GM18951 (cell line): ENCODE data around the gene NLGN1.

Experiments
- POLR2A ChIP-seq: IDR thresholded peaks from 4 replicates; pipeline ENCODE4 v1.6.1; 2011; ENCODE audit warnings: mild to moderate bottlenecking; ENCODE audit not compliant: insufficient read length, insufficient read depth; ENCODE audit errors: extremely low read depth
- in situ Hi-C: fragments of 300-500 bp; cut with MboI; formaldehyde crosslinking; loops from one replicate; pipeline ENCODE4 v1.12.0; 2022; ENCODE audit warnings: low sequenced_read_pairs, mixed read lengths, inconsistent platforms; ENCODE audit not compliant: unreplicated experiment

The NLGN1 gene

GRCh38 chr3:173826416-173826815 lies 428.9 kb downstream of the NLGN1 start:
- in situ Hi-C loops = no loop called here
- TF ChIP-seq POLR2A = no peak

GRCh38 chr3:173826901-173827609 lies 429.5 kb downstream of the NLGN1 start:
- no peak for TF ChIP-seq POLR2A
- in situ Hi-C loops = no loop called here

- in situ Hi-C loops = no loop called here
- no peak for TF ChIP-seq POLR2A
Measured at GRCh38 chr3:173838644-173839043, 441.1 kb downstream of the NLGN1 start.

- in situ Hi-C loops = no loop called here
- TF ChIP-seq POLR2A = no peak
Measured at GRCh38 chr3:173839859-173840258, 442.3 kb downstream of the NLGN1 start.

GRCh38 chr3:173841334-173841733 lies 443.8 kb downstream of the NLGN1 start:
- in situ Hi-C loops = no loop called here
- no peak for TF ChIP-seq POLR2A

- TF ChIP-seq POLR2A = no peak
- in situ Hi-C loops = no loop called here
Measured at GRCh38 chr3:173843060-173843459, 445.5 kb downstream of the NLGN1 start.

- no peak for TF ChIP-seq POLR2A
- in situ Hi-C loops = no loop called here
Measured at GRCh38 chr3:173846584-173846983, 449.0 kb downstream of the NLGN1 start.

- no peak for TF ChIP-seq POLR2A
- in situ Hi-C loops = no loop called here
Measured at GRCh38 chr3:173849489-173849888, 451.9 kb downstream of the NLGN1 start.

GRCh38 chr3:173857154-173857553 lies 459.6 kb downstream of the NLGN1 start:
- TF ChIP-seq POLR2A = no peak
- in situ Hi-C loops = no loop called here

GRCh38 chr3:173862701-173863100 lies 465.2 kb downstream of the NLGN1 start:
- in situ Hi-C loops = no loop called here
- no peak for TF ChIP-seq POLR2A

GRCh38 chr3:173863551-173863950 lies 466.0 kb downstream of the NLGN1 start:
- TF ChIP-seq POLR2A = no peak
- in situ Hi-C loops = no loop called here

- TF ChIP-seq POLR2A = no peak
- in situ Hi-C loops = no loop called here
Measured at GRCh38 chr3:173865900-173866498, 468.5 kb downstream of the NLGN1 start.

GRCh38 chr3:173869766-173870165 lies 472.2 kb downstream of the NLGN1 start:
- TF ChIP-seq POLR2A = no peak
- in situ Hi-C loops = no loop called here

- no peak for TF ChIP-seq POLR2A
Measured at GRCh38 chr3:173870976-173871375, 473.4 kb downstream of the NLGN1 start.

More at GRCh38 chr3:173870976-173871375, 473.4 kb downstream of the NLGN1 start:
- in situ Hi-C loops = no loop called here
